Measurements from ENCODE around the gene STYK1.
A peak's percentile ranks its signal among the peaks of the same experiment; 100 is the strongest.
"Not testable (repeated sequence)": the region's sequence is repeated elsewhere in the genome, so short reads cannot be mapped to it uniquely, and the experiment has no call there.

STYK1 gene

GRCh38 chr12:10697862-10698261, 24.0 kb upstream of the STYK1 start:
- H3K27ac ChIP-seq, result no peak overlapping the region
- H3K4me3 ChIP-seq, result no peak overlapping the region

GRCh38 chr12:10697156-10697555, 23.3 kb upstream of the STYK1 start:
- no peak overlapping the region for H3K27ac ChIP-seq
- no peak overlapping the region for H3K4me3 ChIP-seq

- no peak overlapping the region for H3K4me3 ChIP-seq
- no peak overlapping the region for H3K27ac ChIP-seq
Measured at GRCh38 chr12:10690906-10691305, 17.1 kb upstream of the STYK1 start.

- H3K27ac ChIP-seq, result no peak overlapping the region
Measured at GRCh38 chr12:10689146-10689545, 15.3 kb upstream of the STYK1 start.

GRCh38 chr12:10688042-10688441, 14.2 kb upstream of the STYK1 start:
- Histone ChIP-seq H3K4me3 (no peak overlapping the region), H3K27ac (no peak overlapping the region)

More at GRCh38 chr12:10689146-10689545, 15.3 kb upstream of the STYK1 start:
- H3K4me3 ChIP-seq, result no peak overlapping the region

GRCh38 chr12:10672231-10672868, 1.5 kb downstream of the STYK1 start:
- no peak overlapping the region for H3K4me3 ChIP-seq
- no peak overlapping the region for H3K27ac ChIP-seq

- Histone ChIP-seq H3K4me3 (no peak overlapping the region), H3K27ac (no peak overlapping the region)
Measured at GRCh38 chr12:10669533-10669932, 4.3 kb downstream of the STYK1 start.

- peak overlapping the region in 1 of 7 experiments; percentile 13 for H3K4me3 ChIP-seq
Measured at GRCh38 chr12:10668526-10668925, 5.3 kb downstream of the STYK1 start.

GRCh38 chr12:10667581-10667980, 6.3 kb downstream of the STYK1 start:
- H3K27ac ChIP-seq, result no peak overlapping the region

More at GRCh38 chr12:10668526-10668925, 5.3 kb downstream of the STYK1 start:
- no peak overlapping the region for H3K27ac ChIP-seq

GRCh38 chr12:10664499-10664898, 9.4 kb downstream of the STYK1 start:
- H3K27ac ChIP-seq, result no peak overlapping the region
- no peak overlapping the region for H3K4me3 ChIP-seq

More at GRCh38 chr12:10667581-10667980, 6.3 kb downstream of the STYK1 start:
- no peak overlapping the region for H3K4me3 ChIP-seq

- Histone ChIP-seq H3K4me3 (no peak overlapping the region), H3K27ac (no peak overlapping the region)
Measured at GRCh38 chr12:10663869-10664268, 10.0 kb downstream of the STYK1 start.

GRCh38 chr12:10661338-10661737, 12.5 kb downstream of the STYK1 start:
- Histone ChIP-seq H3K27ac (no peak overlapping the region), H3K4me3 (no peak overlapping the region)

GRCh38 chr12:10654003-10654402, 19.8 kb downstream of the STYK1 start:
- Histone ChIP-seq H3K27ac (no peak overlapping the region), H3K4me3 (no peak overlapping the region)

- Histone ChIP-seq H3K4me3 (no peak overlapping the region), H3K27ac (no peak overlapping the region)
Measured at GRCh38 chr12:10652192-10652591, 21.7 kb downstream of the STYK1 start.

- H3K27ac ChIP-seq, H3K4me3 ChIP-seq: not testable (repeated sequence)
Measured at GRCh38 chr12:10646576-10646975, 27.3 kb downstream of the STYK1 start.

- H3K27ac ChIP-seq, result no peak overlapping the region
- no peak overlapping the region for H3K4me3 ChIP-seq
Measured at GRCh38 chr12:10645910-10646309, 27.9 kb downstream of the STYK1 start.

GRCh38 chr12:10641735-10642500, 31.9 kb downstream of the STYK1 start:
- H3K27ac ChIP-seq, result peak overlapping the region in 1 of 21 experiments; percentile 11

GRCh38 chr12:10638728-10639127, 35.1 kb downstream of the STYK1 start:
- H3K27ac ChIP-seq, result no peak overlapping the region
- no peak overlapping the region for H3K4me3 ChIP-seq

More at GRCh38 chr12:10641735-10642500, 31.9 kb downstream of the STYK1 start:
- H3K4me3 ChIP-seq, result no peak overlapping the region

- Histone ChIP-seq H3K27ac (peak overlapping the region in 4 of 21 experiments; percentile 5 to 24 (median 16)), H3K4me3 (no peak overlapping the region)
Measured at GRCh38 chr12:10636611-10637010, 37.2 kb downstream of the STYK1 start.

GRCh38 chr12:10636124-10636523, 37.7 kb downstream of the STYK1 start:
- H3K27ac ChIP-seq, result peak overlapping the region in 4 of 21 experiments; percentile 5 to 24 (median 16)
- no peak overlapping the region for H3K4me3 ChIP-seq

GRCh38 chr12:10635306-10635705, 38.5 kb downstream of the STYK1 start:
- H3K27ac ChIP-seq, result no peak overlapping the region

More at GRCh38 chr12:10635306-10635705, 38.5 kb downstream of the STYK1 start:
- no peak overlapping the region for H3K4me3 ChIP-seq
